Transverse colon (tissue), 3 donors: ENCODE results near the gene ADAMTSL4.
A peak's percentile ranks its signal among the peaks of the same experiment; 100 is the strongest.

Source experiments
- POLR2A ChIP-seq: fragments of 450-650 bp; IDR thresholded peaks from one replicate; pipeline ENCODE4 v1.6.1; 2016; ENCODE audit warnings: antibody characterized with exemption, mild to moderate bottlenecking, moderate library complexity
- POLR2AphosphoS5 ChIP-seq, 3 donors: sonication (generic); formaldehyde crosslinking; IDR thresholded peaks; one replicate each; pipeline ENCODE4 v1.6.1; 2016; ENCODE audit warnings: antibody characterized with exemption in 3 of 3

DNA sequence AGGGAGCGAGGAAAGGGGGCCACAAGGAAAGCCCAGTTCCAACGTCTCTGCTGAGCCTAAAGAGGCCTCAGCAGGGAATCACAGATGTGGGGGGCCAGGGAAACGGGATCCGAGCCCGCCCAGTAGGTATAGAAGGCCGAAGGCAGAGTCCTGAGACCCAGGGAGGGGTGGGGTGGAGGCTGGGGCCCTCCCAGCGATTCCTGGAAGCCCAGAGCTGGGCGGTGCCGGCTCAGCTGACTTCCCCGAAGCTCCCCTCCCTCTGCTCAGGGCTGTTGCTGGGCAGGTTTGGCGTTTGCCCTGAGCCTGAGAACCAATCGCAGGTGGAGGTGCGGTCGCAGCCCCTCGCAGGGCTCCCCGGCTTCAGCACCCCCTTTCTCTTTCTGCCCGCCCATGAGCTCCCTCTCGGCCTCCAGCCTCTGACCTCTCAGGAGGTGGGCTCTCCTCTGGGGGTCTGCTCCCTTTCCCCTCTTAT, 12.8 kb downstream of the ADAMTSL4 start:
- TF ChIP-seq POLR2A (no peak), POLR2AphosphoS5 (IDR thresholded peaks at IDR 0.05) (peak; percentile 83 to 88 (median 85))
